ENCODE results near the gene DCTN4.

GRCh38 chr5:150804388-150804787 is 45.6 kb upstream of the DCTN4 start:
- no peak for TF ChIP-seq EZH2 (IDR thresholded peaks at IDR 0.05; ENCODE audit: low read depth, low read length, severe bottlenecking)
- no peak for TF ChIP-seq CTCF (IDR thresholded peaks at IDR 0.05; ENCODE audit: control extremely low read depth in 1 of 3, insufficient read depth in 1 of 3, low read depth in 1 of 3, low read length in 3 of 3)
- TF ChIP-seq POLR2A (IDR thresholded peaks at IDR 0.05; ENCODE audit: control extremely low read depth in 1 of 2, low read depth in 2 of 2, low read length in 2 of 2) = no peak
- no peak for TF ChIP-seq TAF1 (IDR thresholded peaks at IDR 0.05; ENCODE audit: low read depth, low read length)
- no peak for TF ChIP-seq CHD2 (IDR thresholded peaks at IDR 0.05; ENCODE audit: low read length)
- TF ChIP-seq RNF2 (IDR thresholded peaks at IDR 0.05; ENCODE audit: borderline replicate concordance, low read depth, low read length, missing control alignments, poor library complexity, severe bottlenecking) = no peak
- TF ChIP-seq KDM5A (IDR thresholded peaks at IDR 0.05; ENCODE audit: low read length) = no peak

Measured in H1 (cell line).